ENCODE measurements around the gene TLL2. TPM values are rescaled to one million over a fixed set of nuclear protein-coding genes. Genes with fewer than 3 reads are reported as not detected.
A peak's percentile ranks its signal among the peaks of the same experiment; 100 is the strongest.

The TLL2 gene
- total RNA-seq, 2 donors from 2014 or later, result not detected

- ATAC-seq (ENCODE audit: insufficient number of reproducible peaks, low FRiP score, low read depth) (no peak), DNase-seq (ENCODE audit: low spot score) (no peak)
- H3K4me1 ChIP-seq (ENCODE audit: control insufficient read depth in 1 of 2, low read depth in 2 of 2), result peaks cover 16 to 22% of the 10 kb centered on the region in 2 donors
- no peaks in the 10 kb centered on the region for H3K36me3 ChIP-seq
- H3K27ac ChIP-seq, result no peak overlapping the region
- H3K27me3 ChIP-seq (replicated peaks; ENCODE audit: insufficient read depth), result no peaks in the 10 kb centered on the region
- H3K9me3 ChIP-seq, result no peaks in the 10 kb centered on the region
- H3K4me3 ChIP-seq, result peak overlapping the region; percentile 75
- TF ChIP-seq CTCF (IDR thresholded peaks at IDR 0.05), result no peak
Measured at GRCh38 chr10:96513305-96513697, 425 bp downstream of the TLL2 start.

GRCh38 chr10:96512524-96513304 is 1.0 kb downstream of the TLL2 start:
- ATAC-seq (ENCODE audit: insufficient number of reproducible peaks, low FRiP score, low read depth), result no peak
- Histone ChIP-seq H3K4me1 (ENCODE audit: control insufficient read depth in 1 of 2, low read depth in 2 of 2) (peaks cover 16 to 22% of the 10 kb centered on the region in 2 donors), H3K4me3 (peak overlapping the region; percentile 75), H3K27ac (no peak overlapping the region), H3K27me3 (replicated peaks; ENCODE audit: insufficient read depth) (no peaks in the 10 kb centered on the region), H3K9me3 (no peaks in the 10 kb centered on the region), H3K36me3 (no peaks in the 10 kb centered on the region)
- TF ChIP-seq CTCF (IDR thresholded peaks at IDR 0.05), result no peak
- DNase-seq (ENCODE audit: low spot score), result no peak

- Histone ChIP-seq H3K4me3 (no peak overlapping the region), H3K27me3 (replicated peaks; ENCODE audit: insufficient read depth) (no peaks in the 10 kb centered on the region), H3K27ac (no peak overlapping the region), H3K4me1 (ENCODE audit: control insufficient read depth in 1 of 2, low read depth in 2 of 2) (peaks cover 16 to 22% of the 10 kb centered on the region in 2 donors), H3K9me3 (no peaks in the 10 kb centered on the region), H3K36me3 (no peaks in the 10 kb centered on the region)
- ATAC-seq (ENCODE audit: insufficient number of reproducible peaks, low FRiP score, low read depth), result no peak
- DNase-seq (ENCODE audit: low spot score), result no peak
- peak; percentile 27 for TF ChIP-seq CTCF (IDR thresholded peaks at IDR 0.05)
Measured at GRCh38 chr10:96511044-96511945, 2.4 kb downstream of the TLL2 start.

GRCh38 chr10:96509017-96509641 is 4.6 kb downstream of the TLL2 start:
- Histone ChIP-seq H3K36me3 (no peaks in the 10 kb centered on the region), H3K27me3 (replicated peaks; ENCODE audit: insufficient read depth) (no peaks in the 10 kb centered on the region), H3K9me3 (no peaks in the 10 kb centered on the region), H3K4me3 (no peak overlapping the region), H3K4me1 (ENCODE audit: control insufficient read depth in 1 of 2, low read depth in 2 of 2) (peaks cover 14 to 18% of the 10 kb centered on the region in 2 donors), H3K27ac (no peak overlapping the region)
- ATAC-seq (ENCODE audit: insufficient number of reproducible peaks, low FRiP score, low read depth), result no peak
- no peak for DNase-seq (ENCODE audit: low spot score)
- TF ChIP-seq CTCF (IDR thresholded peaks at IDR 0.05), result no peak

- Histone ChIP-seq H3K4me3 (no peak overlapping the region), H3K27ac (no peak overlapping the region), H3K4me1 (ENCODE audit: control insufficient read depth in 1 of 2, low read depth in 2 of 2) (no peaks in the 10 kb centered on the region), H3K36me3 (no peaks in the 10 kb centered on the region), H3K27me3 (replicated peaks; ENCODE audit: insufficient read depth) (no peaks in the 10 kb centered on the region), H3K9me3 (no peaks in the 10 kb centered on the region)
- no peak for ATAC-seq (ENCODE audit: insufficient number of reproducible peaks, low FRiP score, low read depth)
- no peak for DNase-seq (ENCODE audit: low spot score)
- TF ChIP-seq CTCF (IDR thresholded peaks at IDR 0.05), result no peak
Measured at GRCh38 chr10:96507044-96507443, 6.7 kb downstream of the TLL2 start.
